IPS-20b (cell line): ENCODE data around the gene NLK.
"Not testable (repeated sequence)": the region's sequence is repeated elsewhere in the genome, so short reads cannot be mapped to it uniquely, and the experiment has no call there.

Source experiments
- H3K27ac ChIP-seq: one replicate; pipeline ENCODE4 v1.5.1; 2013; ENCODE audit warnings: low read length
- H3K27me3 ChIP-seq: 2 replicates; pipeline ENCODE4 v1.6.1; 2013; ENCODE audit warnings: mild to moderate bottlenecking, low read length, inconsistent platforms; ENCODE audit not compliant: insufficient read depth
- H3K36me3 ChIP-seq: 2 replicates; pipeline ENCODE4 v1.6.1; 2013; ENCODE audit warnings: low read depth, mild to moderate bottlenecking, inconsistent platforms, low read length, moderate library complexity; ENCODE audit not compliant: insufficient read depth
- H3K4me1 ChIP-seq: 2 replicates; pipeline ENCODE4 v1.6.1; 2013; ENCODE audit warnings: mild to moderate bottlenecking, control low read depth, inconsistent platforms, low read length, moderate library complexity; ENCODE audit not compliant: insufficient read depth
- H3K4me3 ChIP-seq: 2 replicates; pipeline ENCODE4 v1.5.1; 2013; ENCODE audit warnings: mild to moderate bottlenecking, low read length, inconsistent platforms
- H3K9ac ChIP-seq: 2 replicates; pipeline ENCODE4 v1.6.1; 2013; ENCODE audit warnings: low read depth, mild to moderate bottlenecking, inconsistent platforms, low read length, moderate library complexity
- H3K9me3 ChIP-seq: 2 replicates; pipeline ENCODE4 v1.6.1; 2013; ENCODE audit warnings: mild to moderate bottlenecking, low read depth, low read length, inconsistent platforms; ENCODE audit not compliant: insufficient read depth

Gene NLK

DNA sequence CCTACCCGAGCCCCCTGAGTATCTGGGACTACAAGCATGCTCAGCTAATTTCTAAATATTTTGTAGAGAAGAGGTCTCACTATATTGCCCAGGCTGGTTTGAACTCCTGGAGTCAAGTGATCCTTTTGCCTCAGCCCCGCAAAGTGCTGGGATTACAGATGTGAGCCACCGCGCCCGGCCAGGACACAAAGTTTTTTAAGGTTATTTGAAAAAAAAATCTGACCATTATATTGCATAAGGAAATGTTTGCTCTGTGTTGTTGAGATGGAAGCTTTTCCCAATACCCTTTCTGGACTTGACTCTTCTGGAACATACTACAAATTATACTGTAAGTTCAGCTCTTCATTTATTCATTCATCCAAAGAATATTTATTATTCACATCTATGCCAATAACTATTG is 143.2 kb downstream of the NLK start:
- Histone ChIP-seq H3K27me3 (no peaks in the 10 kb centered on the region), H3K4me1 (no peaks in the 10 kb centered on the region), H3K36me3 (peaks cover 34% of the 10 kb centered on the region), H3K4me3 (no peak overlapping the region), H3K27ac (no peak overlapping the region), H3K9ac (no peak overlapping the region), H3K9me3 (no peaks in the 10 kb centered on the region)

DNA sequence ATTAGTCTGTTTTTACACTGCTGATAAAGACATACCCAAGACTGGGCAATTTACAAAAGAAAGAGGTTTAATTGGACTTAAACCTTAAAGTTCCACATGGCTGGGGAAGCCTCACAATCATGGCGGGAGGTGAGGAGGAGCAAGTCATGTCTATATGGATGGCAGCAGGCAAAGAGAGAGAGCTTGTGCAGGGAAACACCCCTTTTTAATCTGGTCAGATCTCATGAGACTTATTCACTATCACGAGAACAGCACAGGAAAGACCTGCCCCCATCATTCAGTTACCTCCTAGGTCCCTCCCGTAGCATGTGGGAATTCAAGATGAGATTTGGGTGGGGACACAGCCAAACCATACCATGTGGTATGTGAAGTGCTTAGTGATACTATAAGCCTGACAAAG is 144.0 kb downstream of the NLK start:
- not testable (repeated sequence) for H3K9me3 ChIP-seq, H3K4me1 ChIP-seq, H3K9ac ChIP-seq, H3K4me3 ChIP-seq, H3K27me3 ChIP-seq, H3K27ac ChIP-seq
- peaks cover 43% of the 10 kb centered on the region for H3K36me3 ChIP-seq

DNA sequence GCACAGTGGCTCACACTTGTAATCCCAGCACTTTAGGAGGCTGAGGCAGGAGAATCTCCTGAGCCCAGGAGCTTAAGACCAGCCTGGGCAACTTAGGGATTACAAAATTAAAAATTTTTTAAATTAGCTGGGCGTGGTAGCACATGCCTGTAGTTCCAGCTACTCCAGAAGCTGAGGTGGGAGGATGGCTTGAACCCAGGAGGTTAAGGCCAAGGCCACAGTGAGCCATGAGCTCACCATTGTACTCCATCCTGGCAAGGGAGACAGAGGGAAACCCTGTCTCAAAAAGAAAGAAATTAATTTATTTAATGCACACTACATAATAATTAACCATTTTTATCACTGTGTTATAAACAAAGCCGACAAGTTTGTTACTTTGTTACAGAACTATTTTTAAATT is 145.5 kb downstream of the NLK start:
- H3K4me3 ChIP-seq: no peak overlapping the region

DNA sequence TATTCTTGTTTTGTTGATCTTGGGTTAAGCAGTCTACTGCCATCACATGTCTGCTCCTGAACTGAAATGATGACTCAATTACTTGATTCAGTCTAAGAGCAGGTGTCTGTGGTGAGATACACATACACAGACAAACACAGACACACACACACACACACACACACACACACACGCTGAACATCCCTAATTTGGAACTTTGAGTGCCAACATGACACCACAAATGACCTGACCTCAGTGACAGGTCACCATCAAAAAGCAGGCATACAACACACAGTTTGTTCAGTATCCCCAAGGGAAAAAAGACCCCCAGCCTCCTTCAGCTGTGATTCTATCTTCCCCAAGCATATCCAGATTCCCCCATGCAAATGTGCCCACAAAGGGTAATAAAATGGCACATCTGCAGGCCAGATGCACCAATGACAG is 146.4 kb downstream of the NLK start:
- H3K27ac ChIP-seq: no peak overlapping the region
- no peak overlapping the region for H3K4me3 ChIP-seq
- H3K9me3 ChIP-seq: no peaks in the 10 kb centered on the region
- H3K9ac ChIP-seq: no peak overlapping the region
- no peaks in the 10 kb centered on the region for H3K4me1 ChIP-seq
- H3K36me3 ChIP-seq: peaks cover 63% of the 10 kb centered on the region
- H3K27me3 ChIP-seq: no peaks in the 10 kb centered on the region

More for the DNA sequence above, 145.5 kb downstream of the NLK start:
- no peaks in the 10 kb centered on the region for H3K27me3 ChIP-seq
- H3K4me1 ChIP-seq: no peaks in the 10 kb centered on the region
- H3K36me3 ChIP-seq: peaks cover 55% of the 10 kb centered on the region
- no peak overlapping the region for H3K27ac ChIP-seq
- no peak overlapping the region for H3K9ac ChIP-seq
- no peaks in the 10 kb centered on the region for H3K9me3 ChIP-seq

DNA sequence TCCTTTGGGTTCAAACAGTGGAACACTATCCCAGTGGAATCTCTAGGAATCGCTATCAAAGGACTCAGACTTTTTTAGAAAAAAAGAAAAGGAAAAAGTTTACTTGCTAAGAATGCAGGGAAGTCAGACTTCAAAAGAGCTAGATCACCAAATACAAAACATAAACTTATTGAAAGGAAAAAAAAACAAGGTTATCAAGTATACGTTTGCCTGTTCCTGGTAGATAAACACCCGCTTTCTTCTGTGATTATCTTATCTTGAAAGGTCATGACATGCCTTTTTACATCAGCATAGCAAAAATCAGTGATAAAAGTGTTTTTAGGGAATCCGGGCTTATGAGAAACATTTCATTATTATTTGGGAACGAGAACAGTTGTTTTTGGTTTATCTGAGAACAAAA is 147.2 kb downstream of the NLK start:
- peaks cover 69% of the 10 kb centered on the region for H3K36me3 ChIP-seq

DNA sequence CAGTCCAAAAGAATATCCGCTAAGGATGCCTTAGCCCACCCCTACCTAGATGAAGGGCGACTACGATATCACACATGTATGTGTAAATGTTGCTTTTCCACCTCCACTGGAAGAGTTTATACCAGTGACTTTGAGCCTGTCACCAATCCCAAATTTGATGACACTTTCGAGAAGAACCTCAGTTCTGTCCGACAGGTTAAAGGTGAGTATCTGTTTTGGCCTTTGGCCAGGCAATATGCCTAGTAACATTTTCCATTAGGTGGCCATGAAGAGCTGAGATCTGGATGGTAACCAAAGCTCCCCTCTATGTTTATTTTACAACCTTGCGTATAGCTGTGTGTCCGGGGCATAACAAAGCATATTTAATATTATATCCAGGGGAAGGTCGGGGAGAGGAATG is 148.5 kb downstream of the NLK start:
- Histone ChIP-seq H3K9me3 (no peaks in the 10 kb centered on the region), H3K27ac (no peak overlapping the region), H3K9ac (no peak overlapping the region), H3K4me1 (peaks cover 4% of the 10 kb centered on the region; the same call in 1 of the 2 replicates), H3K36me3 (peaks cover 69% of the 10 kb centered on the region), H3K4me3 (no peak overlapping the region), H3K27me3 (no peaks in the 10 kb centered on the region)

More for the DNA sequence above, 147.2 kb downstream of the NLK start:
- Histone ChIP-seq H3K27me3 (no peaks in the 10 kb centered on the region), H3K9ac (no peak overlapping the region), H3K4me1 (no peaks in the 10 kb centered on the region), H3K27ac (no peak overlapping the region), H3K4me3 (no peak overlapping the region), H3K9me3 (no peaks in the 10 kb centered on the region)

DNA sequence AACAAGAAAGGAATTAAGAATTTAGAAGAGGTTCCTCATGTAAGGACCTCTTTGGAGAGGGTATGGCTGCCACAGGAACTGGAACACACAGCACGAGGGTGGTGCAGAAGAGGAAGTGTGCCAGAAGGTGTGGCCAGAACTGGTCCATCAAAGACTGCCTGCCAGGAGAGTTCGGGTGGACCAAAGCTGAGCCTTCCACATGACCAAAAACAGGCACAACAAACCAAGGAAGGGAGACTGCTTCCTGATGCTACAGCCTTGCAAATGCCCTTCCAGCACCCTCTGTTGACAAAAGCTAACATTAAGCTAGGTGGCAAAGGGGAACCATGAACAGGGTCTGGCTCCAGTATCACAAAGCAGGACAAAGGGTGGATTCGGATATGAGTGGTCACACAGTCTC is 150.8 kb downstream of the NLK start:
- peaks cover 75% of the 10 kb centered on the region for H3K36me3 ChIP-seq
- H3K4me3 ChIP-seq: no peak overlapping the region
- H3K9me3 ChIP-seq: no peaks in the 10 kb centered on the region
- H3K9ac ChIP-seq: no peak overlapping the region
- peaks cover 4% of the 10 kb centered on the region; the same call in 1 of the 2 replicates for H3K4me1 ChIP-seq
- no peaks in the 10 kb centered on the region for H3K27me3 ChIP-seq
- no peak overlapping the region for H3K27ac ChIP-seq

DNA sequence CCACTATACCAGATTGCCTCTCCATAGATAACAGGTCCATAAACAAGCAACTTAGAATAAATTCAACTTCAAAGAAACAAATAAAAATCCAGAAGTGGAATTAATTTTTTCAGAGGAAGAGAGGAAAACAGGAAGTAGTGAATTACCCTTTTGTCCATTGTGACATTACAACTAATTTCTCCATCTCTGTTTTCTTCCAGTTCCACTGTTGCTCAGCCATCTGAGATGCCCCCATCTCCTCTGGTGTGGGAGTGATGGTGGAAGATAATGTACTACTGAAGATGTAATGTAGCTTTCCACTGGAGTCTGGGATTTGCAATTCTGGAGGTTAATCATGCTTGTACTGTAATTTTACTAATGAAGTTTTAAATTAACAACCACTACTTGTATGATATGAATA is 151.9 kb downstream of the NLK start:
- H3K4me1 ChIP-seq: peaks cover 4% of the 10 kb centered on the region; the same call in 1 of the 2 replicates
- no peak overlapping the region for H3K9ac ChIP-seq
- no peaks in the 10 kb centered on the region for H3K27me3 ChIP-seq
- no peak overlapping the region for H3K27ac ChIP-seq
- H3K9me3 ChIP-seq: no peaks in the 10 kb centered on the region
- peaks cover 68% of the 10 kb centered on the region for H3K36me3 ChIP-seq
- no peak overlapping the region for H3K4me3 ChIP-seq

DNA sequence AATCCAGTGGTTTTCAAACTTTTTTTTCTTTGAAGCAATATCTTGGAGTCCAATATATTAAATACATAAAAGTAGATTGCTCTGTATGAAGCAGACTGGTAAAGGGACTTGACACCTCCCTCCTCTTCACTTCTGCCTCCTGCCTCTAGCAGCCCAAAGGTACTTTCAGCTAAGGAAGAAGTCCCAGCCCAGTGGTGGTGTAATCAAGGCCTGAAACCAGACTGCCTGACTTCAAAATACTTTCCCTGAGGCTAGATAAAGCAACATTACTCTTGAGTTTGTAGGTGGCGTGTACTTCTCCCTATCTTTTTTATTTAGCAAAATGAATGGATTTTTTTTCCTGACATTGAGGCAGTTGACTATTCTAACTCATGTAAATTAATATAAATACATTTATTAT is 154.2 kb downstream of the NLK start:
- Histone ChIP-seq H3K9me3 (no peaks in the 10 kb centered on the region), H3K9ac (no peak overlapping the region), H3K27ac (no peak overlapping the region), H3K27me3 (no peaks in the 10 kb centered on the region), H3K4me1 (peaks cover 4% of the 10 kb centered on the region; the same call in 1 of the 2 replicates), H3K4me3 (no peak overlapping the region), H3K36me3 (peaks cover 56% of the 10 kb centered on the region)

DNA sequence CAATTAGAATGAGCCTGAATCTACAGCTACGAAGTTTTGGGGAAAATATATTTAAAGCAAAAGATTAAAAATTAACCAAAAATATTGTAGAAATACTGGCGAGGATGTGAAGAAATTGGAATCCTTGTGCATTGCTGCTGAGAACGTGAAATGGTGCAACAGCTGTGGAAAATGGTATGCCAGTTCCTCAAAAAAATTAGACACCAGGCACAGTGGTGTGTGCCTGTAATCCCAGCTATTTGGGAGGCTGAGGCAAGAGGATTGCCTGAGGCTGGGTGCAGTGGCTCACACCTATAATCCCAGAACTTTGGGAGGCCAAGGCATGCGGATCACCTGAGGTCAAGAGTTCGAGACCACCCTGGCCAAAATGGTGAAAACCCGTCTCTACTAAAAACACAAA is 156.6 kb downstream of the NLK start:
- Histone ChIP-seq H3K36me3 (peaks cover 34% of the 10 kb centered on the region), H3K27me3 (no peaks in the 10 kb centered on the region), H3K9ac (no peak overlapping the region), H3K9me3 (no peaks in the 10 kb centered on the region), H3K4me1 (peaks cover 4% of the 10 kb centered on the region; the same call in 1 of the 2 replicates), H3K4me3 (no peak overlapping the region), H3K27ac (no peak overlapping the region)

DNA sequence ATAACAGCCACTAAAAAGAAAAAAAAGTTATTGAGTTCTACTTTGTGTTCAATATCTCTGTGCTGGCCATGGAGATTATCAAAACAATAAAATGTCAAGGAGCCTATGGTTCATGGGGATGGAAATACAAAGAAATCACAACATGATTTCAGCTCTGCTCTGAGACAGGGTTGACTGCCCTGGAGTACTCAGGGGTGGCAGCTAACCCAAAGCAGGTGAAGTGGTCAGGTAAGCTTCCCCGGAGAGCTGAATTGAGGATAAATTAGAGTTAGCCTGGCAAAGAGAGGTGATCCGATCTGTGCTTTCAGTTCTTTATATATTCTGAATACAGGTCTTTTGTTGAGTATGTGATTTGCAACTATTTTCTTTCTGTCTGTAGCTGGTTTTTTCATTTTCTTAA is 157.3 kb downstream of the NLK start:
- H3K4me3 ChIP-seq: no peak overlapping the region
- peaks cover 4% of the 10 kb centered on the region; the same call in 1 of the 2 replicates for H3K4me1 ChIP-seq
- H3K27ac ChIP-seq: no peak overlapping the region
- H3K36me3 ChIP-seq: peaks cover 28% of the 10 kb centered on the region; the same call in 1 of the 2 replicates
- H3K9ac ChIP-seq: no peak overlapping the region
- H3K9me3 ChIP-seq: no peaks in the 10 kb centered on the region
- no peaks in the 10 kb centered on the region for H3K27me3 ChIP-seq

DNA sequence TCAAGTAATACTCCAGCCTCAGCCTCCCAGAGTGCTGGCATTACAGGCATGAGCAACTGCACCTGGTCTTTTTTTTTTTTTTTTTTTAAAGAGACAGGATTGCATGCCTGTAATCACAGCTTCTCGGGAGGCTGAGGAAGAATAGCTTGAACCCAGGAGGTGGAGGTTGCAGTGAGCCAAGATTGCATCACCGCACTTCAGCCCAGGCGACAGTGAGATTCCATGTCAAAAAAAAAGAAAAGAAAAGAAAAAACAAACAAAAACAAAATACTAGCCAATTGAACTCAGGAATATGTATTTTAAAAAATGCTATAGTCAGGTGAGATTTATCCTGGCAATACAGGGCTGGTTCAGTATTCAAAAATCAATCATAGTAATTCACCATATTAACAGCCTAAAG is 158.8 kb downstream of the NLK start:
- no peak overlapping the region for H3K4me3 ChIP-seq
- H3K4me1 ChIP-seq: no peaks in the 10 kb centered on the region
- peaks cover 14% of the 10 kb centered on the region; the same call in 1 of the 2 replicates for H3K36me3 ChIP-seq
- H3K9ac ChIP-seq: no peak overlapping the region
- H3K27ac ChIP-seq: no peak overlapping the region
- no peaks in the 10 kb centered on the region for H3K27me3 ChIP-seq
- H3K9me3 ChIP-seq: no peaks in the 10 kb centered on the region
